Measurements from ENCODE around the gene CCNJ. TPM values are rescaled to one million over a fixed set of nuclear protein-coding genes. Genes with fewer than 3 reads are reported as not detected.

The CCNJ gene
- polyA plus RNA-seq, 3 donors: 14.7 to 17.7 (median 17.0) TPM

GRCh38 chr10:96097865-96098264 is 54.5 kb downstream of the CCNJ start:
- no peak for DNase-seq (ENCODE audit: extremely low read depth in 1 of 11, low read depth in 9 of 11, low spot score in 4 of 11)

- no peak for DNase-seq (ENCODE audit: extremely low read depth in 1 of 11, low read depth in 9 of 11, low spot score in 4 of 11)
Measured at GRCh38 chr10:96107623-96108038, 64.2 kb downstream of the CCNJ start.

Other genes starting within 250 kb of the CCNJ start
- 1 to 10 TPM; 1.0 to 2.4 (median 1.3) TPM for gene CC2D2B, start 135.6 kb upstream of the CCNJ start, polyA plus RNA-seq (ENCODE audit: insufficient read length in 3 of 3)
- 10 to 100 TPM; 34.3 to 51.3 (median 48.0) TPM for gene ZNF518A, start 86.7 kb downstream of the CCNJ start, polyA plus RNA-seq (ENCODE audit: insufficient read length in 3 of 3)
- 10 to 100 TPM; 33.5 to 42.0 (median 36.3) TPM for gene BLNK, start 228.0 kb downstream of the CCNJ start, polyA plus RNA-seq (ENCODE audit: insufficient read length in 3 of 3)